ENCODE results near the gene ALPI.
"Not testable (repeated sequence)": the region's sequence is repeated elsewhere in the genome, so short reads cannot be mapped to it uniquely, and the experiment has no call there.

Gene ALPI

DNA sequence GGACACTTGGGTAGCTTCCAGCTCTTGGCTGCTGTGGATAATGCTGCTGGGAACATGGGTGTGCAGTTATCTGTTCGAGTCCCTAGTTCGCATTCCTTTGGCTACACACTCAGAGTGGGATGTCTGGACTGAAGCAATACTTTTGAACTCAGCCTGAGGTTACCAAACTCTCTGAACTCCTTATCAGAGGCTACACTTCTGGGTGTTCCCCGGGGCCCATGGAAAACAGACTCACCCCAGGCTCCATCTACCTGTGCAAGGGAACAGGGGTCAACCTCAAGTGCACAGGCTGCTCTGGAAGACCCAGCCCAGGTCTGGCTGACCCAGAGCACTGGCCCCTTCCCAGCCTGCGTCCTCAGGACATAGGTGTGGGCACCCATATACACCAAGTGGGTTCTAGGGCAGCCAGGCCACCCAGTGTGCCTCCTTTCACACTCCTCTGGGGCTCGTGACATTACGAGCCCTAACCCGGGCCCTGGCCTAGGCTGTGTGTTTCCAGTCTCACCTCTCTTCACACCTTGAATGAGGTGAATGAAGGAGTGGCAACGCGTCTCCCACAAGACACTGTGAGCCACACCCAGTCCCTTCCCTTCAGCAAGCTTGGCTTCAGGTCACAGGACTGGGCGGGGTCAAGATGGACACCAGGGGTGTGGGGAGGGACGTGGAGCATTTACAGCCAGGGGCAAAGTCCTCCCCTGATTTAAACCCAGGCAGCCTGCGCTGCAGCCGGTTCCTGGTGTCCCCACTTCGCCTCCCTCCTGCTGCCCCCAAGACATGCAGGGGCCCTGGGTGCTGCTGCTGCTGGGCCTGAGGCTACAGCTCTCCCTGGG is at the start of gene ALPI:
Gene ALPI, plus strand, starts transcription at position 728 of the 830 bp plus-strand sequence. Its CDS starts 47 bp downstream, at position 775.
- no peak for DNase-seq

DNA sequence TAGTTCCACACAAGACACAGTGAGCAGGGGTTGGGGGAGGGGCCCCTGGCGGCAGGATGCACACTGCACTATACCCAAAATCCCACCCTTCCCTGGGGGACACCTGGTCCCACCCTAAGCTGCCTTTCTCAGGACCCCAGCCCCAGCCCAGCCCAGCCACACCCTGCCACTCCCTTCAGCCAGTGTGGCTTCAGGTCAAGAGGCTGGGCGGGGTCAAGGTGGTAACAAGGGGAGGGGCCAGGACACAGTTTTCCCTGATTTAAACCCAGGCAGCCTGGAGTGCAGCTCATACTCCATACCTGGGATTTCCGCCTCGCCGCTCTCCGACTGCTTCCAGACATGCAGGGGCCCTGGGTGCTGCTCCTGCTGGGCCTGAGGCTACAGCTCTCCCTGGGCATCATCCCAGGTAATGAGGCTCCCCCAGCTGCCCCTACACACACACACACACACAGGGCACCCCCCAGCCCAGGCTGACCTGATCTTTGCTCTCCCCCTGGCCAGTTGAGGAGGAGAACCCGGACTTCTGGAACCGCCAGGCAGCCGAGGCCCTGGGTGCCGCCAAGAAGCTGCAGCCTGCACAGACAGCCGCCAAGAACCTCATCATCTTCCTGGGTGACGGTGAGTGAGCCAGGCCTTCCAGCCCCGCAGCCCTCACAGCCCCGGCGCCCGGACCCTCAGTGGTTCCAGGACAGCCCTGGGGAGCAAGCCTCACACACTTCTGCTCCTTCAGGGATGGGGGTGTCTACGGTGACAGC is 49.2 kb upstream of the ALPI start, which contains the start of gene ALPG:
Gene ALPG, plus strand, starts transcription at position 289 of the 755 bp plus-strand sequence. Its CDS starts 51 bp downstream, at position 340.
- no peak for DNase-seq

DNA sequence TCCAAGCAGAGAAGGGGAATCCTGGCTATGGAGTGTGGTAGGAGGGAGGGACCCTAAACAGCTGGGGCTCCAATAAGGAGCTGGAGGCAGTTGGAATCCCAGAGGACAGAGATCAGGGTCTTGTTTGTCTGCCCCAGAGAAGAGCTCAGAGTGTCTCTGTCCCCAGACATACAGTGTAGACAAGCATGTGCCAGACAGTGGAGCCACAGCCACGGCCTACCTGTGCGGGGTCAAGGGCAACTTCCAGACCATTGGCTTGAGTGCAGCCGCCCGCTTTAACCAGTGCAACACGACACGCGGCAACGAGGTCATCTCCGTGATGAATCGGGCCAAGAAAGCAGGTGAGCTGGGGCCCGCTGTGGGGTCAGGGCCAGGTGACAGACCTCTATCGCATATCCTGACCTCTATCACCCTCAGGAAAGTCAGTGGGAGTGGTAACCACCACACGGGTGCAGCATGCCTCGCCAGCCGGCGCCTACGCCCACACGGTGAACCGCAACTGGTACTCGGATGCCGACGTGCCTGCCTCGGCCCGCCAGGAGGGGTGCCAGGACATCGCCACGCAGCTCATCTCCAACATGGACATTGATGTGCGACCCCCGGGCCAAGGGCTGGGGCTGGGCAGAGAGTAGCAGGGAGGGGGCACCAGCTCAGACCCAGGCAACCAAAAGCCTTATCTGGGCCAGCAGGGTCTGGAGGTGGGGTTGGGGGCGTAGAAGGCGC is 48.4 kb upstream of the ALPI start:
- not testable (repeated sequence) for DNase-seq

DNA sequence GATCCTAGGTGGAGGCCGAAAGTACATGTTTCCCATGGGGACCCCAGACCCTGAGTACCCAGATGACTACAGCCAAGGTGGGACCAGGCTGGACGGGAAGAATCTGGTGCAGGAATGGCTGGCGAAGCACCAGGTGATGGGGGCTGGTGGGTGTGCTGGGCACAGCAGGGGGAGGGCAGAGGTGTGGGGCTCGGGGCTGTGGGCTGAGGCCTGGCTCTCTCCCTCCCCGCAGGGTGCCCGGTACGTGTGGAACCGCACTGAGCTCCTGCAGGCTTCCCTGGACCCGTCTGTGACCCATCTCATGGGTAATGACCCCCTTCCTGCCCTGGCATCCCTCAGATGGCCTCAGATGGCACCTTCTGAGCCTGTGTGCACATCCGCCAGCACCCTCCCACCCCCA is 47.7 kb upstream of the ALPI start:
- not testable (repeated sequence) for DNase-seq

DNA sequence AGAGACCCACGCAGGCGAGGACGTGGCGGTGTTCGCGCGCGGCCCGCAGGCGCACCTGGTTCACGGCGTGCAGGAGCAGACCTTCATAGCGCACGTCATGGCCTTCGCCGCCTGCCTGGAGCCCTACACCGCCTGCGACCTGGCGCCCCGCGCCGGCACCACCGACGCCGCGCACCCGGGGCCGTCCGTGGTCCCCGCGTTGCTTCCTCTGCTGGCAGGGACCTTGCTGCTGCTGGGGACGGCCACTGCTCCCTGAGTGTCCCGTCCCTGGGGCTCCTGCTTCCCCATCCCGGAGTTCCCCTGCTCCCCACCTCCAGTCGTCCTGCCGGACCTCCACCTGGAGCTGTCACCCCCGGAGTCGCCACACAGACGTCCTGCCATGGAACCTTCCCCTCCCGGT is 46.3 kb upstream of the ALPI start:
- not testable (repeated sequence) for DNase-seq

DNA sequence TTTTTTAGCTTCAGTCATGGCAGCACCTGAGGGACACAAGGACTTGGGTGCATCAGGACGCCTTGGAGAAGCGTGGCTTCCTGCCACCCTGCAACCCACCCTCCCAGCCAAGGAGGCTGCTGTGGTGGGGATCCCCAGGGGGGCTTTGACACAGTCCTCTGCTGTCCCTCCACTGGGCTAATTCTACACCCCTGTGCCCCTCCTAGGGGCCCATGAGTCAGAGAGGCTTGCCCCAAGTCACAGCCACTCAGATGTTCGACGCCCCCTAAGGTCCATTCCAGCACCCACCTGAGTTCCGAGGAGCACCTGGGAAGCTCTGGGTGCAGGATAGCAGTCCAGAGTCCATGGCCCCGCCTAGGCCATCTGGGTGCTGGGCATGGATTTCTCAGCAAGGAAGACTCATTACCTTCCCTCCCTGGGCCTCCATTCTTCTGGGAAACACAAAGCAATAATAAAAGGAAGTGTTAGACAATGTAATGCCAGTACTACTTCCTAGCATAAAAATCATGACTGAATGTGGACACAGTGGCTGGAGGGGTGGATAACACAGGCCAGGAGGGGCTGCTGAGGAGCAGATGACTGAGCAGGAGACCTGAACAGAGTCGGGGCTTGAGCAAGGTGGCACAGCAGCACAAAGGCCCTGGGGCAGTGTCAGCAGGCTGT is 45.6 kb upstream of the ALPI start:
- no peak for DNase-seq

DNA sequence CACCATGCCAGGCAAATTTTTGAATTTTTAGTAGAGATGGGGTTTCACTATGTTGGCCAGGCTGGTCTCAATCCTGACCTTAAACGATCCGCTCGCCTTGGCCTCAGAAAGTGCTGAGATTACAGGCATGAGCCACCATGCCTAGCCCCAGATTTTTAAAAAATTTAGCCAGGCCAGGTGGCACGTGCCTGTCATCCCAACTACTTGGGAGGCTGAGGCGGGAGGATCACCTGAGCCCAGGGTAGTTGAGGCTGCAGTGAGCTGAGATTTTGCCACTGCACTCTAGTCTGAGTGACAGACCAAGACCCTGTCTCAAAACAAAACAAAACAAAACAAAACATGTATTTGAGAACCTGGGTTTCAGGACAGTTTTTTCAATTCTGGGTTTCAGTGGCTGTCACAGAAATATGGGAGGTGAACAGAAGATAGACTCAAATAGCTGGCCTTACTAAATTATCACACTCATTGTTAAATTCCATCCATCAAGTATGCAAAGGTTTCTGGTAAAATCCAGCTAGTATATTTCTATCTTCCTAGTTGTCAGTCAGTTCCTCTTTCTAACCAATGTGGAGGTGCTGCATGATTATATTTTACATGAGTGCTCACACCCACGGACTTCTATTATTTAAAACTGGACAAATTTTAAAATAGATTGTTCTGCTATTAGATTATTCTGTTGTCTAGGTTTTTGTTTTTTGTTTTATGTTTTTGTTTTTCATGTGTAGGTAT is 43.9 kb upstream of the ALPI start:
- DNase-seq: no peak

DNA sequence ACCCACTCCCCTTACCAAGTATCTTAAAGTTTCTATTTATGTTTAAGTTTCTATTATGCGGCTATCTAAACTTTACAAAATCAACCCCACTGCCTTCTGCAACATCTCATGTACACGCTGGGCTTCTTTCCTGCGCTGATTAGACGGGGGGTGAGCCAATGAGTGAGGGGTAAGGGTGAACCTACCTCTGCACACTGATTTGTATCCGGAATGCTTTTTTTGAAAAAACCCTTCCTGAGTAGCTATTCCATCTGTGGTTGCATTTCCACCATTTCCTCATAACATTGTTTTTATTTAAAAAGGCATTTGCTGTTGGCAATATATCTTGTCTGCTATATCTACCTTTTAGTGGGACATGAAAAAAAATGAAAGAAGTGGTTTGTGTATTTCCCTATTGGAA is 43.0 kb upstream of the ALPI start:
- no peak for DNase-seq

DNA sequence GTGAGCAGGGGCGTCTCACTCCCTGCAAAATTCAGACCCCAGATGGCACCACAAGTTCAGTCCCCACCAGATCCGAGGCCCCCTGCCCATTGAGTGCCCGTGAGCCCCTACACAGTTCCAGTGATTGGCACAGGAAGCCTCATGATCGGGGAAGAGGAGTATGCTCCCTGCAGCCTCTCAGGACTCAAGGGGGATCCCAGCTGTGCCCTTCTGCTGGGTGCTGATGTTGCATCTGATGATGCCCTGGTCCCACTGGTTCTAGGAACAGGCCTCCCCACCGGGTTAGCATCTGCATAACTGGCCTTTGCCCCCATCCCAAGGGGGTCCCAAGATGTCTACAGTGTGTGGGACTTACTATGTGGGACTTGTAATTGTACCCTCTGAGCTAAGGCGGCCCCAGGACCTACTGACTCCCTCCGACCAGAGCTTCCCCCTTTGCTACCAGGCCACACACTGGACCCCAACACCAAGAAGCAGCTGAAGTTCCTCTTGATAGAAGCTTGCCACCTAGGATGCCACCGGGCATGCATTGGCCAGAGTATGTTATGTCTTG is 40.7 kb upstream of the ALPI start:
- DNase-seq: no peak

DNA sequence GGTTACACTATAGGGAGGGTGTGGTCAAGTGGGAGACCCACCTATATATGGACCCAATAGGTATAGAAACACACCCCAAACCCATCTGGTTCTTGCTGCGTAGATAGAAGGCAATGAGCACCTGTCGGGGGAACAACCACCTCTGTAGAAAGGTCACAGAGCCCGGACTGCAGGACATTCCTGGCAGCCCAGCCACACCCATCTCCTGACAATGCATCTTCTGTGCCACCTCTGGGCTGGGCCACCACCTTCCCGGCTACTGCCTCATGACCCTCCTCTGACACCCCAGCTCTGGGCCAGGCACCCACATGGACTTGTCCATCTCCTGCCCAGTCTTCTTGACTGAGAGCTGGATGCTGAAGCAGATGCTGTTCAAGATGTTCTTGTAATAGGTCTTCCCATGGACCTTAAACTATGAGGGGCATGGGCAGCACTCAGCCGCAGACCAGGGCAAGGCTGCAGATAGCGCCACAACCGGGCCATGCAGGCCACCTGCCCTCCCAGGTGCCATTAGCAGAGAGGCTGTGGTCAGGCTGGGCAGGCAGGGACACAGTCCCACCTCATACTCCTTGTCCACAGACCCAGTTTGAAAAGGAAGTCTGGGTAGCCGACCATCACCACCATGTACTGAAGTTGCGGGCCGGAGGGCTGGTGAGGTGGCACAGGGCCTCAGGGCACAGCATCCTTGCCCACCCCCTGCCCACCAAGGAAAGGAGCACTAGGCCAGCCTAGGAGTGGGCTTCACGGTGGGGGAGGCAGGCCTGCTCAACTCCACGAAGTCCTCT is 40.0 kb upstream of the ALPI start:
- no peak for DNase-seq

DNA sequence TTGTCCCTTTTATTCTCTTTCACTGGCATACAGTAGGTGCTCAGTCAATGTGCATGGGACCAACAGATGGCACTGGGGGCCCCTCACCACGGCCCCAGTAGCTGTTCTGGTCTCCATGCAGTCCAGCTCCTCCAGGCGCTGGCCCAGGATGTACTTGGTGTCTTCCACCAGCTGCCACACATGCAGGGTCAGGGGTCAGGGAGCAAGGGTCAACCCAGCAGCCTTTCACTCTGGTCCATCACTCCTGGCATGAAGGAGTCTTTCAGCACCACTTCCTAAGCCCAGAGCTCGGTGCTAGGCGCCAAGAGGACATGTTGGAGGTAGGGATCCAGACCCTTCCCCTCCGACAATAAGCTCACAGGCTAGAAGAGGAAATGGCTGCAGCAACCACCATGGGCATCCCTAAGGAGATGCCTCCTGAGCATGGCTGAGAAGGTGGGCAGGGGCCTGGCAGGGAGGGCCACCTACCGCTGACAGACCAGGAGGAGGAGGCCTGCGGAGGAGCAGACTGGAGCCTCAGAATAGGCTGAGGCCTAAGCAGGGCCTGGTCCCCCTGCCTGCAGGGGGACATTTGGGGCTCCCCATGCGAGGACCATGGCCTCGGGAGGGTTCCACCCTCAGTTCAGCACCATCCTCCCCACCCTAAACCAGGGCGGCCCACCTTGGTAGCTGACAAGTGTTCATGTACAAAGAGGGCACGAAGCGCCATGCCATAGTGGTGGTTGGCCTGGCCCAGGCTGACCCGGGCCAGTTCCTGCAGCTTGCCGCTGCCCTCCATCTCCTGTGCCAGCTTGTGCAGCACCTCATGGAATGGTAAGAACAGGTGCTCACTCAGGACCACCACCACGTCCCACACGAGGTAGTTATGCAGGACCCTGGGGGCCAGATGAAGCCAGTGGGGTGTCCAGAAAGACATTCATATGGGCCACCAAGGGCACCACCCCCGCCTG is 39.2 kb upstream of the ALPI start:
- no peak for DNase-seq

DNA sequence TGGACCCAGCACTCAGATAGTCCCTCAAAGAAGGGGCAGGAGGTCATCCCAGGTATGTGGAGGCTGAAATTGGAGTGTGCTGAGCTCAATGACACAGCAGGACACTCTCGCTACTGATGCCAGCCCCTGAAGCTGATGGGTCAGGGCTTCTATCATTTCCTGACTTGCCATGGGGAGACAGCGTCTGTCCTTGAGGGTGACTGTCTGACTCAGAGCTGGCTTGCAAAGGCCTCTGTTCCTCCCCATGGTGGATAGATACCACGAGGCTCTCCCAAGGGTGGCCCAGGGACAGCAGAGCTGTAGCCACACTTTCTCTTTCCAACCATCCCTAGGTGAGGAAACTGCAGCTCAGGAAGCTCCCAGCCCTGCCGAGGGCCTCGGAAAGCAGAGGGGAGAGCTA is 38.5 kb upstream of the ALPI start:
- DNase-seq: no peak

DNA sequence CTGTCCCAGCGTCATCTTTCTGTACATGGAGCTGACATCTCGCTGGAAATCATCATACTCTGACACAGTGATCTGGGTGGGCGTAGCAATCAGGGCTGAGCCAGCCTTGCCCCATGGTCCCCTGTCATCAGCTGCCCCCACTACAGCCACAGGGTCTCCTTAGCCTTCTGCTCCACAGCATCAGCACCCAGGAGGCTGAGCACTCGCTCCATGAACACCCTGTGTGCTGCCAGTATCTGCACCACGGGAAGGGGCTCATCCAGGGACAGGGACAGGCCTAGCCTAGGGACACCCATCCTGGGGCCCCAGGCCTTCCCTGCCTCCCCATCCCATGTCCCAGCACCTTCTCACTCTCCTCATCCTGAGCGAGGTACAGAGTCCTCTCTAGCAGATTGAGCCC is 37.9 kb upstream of the ALPI start:
- no peak for DNase-seq

DNA sequence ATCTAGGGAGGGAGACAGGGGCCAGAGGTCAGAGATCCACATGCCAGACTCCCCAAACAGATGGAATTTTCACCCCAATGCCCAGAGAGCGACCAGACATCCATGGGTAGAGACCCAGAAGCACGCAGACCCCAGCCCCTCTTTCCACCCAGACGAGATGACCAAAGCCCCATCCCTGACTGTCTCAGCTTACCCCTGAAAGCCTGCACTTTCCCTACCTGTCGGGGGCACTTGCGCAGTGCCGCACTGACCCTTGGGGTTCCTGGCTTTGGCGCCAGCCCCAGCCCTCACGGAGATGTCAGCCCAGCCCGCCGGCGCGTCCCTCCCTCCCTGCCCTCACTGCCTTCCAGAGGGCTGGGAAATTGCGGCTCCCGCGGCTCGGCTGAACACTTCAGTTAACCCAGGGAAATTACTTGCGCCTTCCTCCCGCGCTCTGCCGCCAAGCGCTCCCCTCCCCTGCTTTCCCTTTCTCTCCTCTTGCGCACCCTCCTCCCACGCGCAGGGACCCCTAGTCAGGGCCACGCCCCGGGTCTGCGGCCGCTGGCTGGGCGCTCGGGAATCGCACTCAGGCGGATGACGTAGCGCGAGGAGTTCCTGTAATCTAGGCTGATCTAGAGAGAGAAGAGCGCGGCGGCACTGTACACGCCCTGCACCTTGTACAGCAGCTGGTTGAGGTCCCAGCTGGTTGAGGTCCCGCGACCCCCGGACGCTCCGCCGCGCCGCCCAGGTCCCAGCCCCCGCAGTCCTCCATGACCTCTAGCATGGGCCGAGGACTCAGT is 37.3 kb upstream of the ALPI start:
- DNase-seq: no peak

DNA sequence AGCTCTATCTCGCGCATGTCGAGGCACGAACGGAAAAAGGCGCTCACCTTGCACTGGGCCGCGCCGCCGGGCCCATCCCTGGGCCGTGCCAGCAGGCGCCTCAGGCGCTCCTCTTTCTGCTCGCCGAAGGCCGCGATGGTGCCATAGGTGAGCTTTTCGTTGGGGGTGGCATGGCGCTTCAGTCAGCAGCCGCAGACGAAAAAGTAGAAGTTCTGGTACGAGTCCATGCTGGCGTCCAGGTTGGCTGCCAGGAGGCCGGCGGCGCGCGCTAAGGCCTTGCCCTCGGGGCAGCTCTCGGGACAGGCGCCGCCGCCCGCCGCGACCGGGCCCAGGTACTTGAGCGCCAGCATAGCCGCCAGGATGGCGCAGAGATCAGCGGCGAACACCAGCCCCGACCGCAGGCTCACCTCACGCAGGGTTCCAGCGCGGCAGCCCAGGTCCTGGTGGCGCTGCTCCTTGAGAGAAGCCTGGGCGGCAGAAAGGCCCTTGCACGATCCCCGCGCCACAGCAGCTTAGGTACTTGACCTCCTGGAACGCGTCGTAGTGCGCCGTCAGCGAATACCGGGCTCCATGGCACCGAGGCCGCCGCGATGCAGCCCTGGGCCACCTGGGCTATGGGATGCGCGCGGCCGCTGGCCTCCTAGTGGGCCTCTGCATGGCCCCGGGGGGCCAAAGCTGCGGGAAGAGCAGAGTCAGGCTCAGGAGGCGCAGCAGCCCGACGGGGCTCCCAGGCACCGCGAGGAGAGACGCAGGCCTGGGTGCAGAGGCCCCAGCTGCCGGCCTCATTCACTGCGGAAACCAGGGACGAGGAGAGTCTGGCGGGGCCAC is 36.5 kb upstream of the ALPI start:
- no peak for DNase-seq

DNA sequence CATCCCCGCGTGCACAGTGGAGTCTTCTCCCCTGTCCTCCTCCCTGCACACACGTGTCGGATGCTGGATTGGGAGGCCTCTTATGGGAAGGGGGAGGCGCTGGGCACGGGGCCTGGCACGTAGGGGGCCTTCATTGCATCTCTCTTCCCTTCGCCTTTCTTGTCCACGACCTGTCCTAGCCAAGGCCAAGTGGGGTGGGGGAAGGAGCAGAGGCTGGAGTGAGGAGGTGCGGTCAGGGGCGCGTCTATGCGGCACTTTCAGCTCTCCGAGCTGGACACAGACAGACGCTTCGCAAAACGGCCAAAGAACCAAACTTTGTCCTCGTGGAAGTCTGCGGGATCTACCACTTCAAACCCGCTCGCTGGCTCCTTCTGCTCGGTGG is 35.9 kb upstream of the ALPI start:
- DNase-seq: no peak

DNA sequence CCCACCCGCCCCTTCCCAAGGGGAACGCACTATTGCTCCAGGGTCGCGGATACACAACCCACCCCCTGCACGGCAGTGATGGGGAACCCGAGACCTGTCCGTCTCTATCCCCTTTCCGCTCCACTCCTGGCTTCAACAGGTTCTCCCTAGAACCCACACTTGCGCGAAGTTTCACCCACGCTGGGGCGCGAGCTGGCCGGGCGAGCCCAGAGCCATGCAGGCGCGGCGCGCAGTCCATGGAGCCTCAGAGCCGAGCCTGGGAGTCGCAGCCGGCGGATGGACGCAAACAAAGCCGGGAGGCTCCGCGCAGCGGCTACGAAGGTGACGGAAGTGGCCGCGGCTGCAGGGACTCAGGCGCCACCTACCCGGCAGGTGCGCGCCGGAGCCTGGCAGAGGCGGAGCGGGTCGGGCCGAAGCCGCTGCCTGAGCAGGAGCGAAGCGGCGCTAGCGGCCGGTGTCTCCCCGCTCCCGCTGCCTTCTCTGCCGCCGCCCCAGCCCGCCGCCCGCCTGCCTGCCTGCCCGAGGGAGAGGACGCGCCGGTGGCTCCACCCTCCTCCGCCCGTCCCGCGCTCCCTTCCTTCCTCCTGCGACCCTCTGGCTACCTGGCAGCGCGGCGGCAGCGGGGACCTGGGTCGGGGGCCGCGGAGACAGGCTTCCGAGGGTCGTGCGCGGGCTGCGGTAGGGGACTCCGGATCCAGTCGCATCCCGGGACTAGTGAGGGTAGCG is 35.3 kb upstream of the ALPI start:
- no peak for DNase-seq
